HG02840 (cell line): ENCODE results near the gene CTNND2.

Experiments
- ATAC-seq: cut with Tn5 transposase; IDR thresholded peaks from one replicate; pipeline ENCODE4 v1.9.1; 2021; ENCODE audit warnings: mild to moderate bottlenecking, moderate library complexity, moderate number of reproducible peaks; ENCODE audit not compliant: unreplicated experiment, low FRiP score

The CTNND2 gene

DNA sequence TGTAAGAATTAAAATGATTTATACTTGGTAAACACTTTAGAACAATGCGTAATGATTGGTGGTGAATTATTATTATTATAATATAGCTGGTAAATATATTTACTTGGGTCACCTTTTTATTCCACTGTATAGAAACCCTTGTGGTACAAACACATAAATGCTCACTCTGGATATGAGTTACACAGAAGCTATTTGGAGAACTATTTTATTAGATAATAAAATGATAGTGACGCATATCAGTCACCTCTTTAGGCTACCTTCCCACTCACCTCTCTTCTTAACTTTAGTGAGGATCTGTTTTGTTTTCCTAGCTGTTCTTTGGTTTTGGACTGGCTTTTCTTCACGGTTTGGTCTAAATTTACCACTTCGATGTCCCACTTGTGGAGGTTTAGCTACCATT lies 605.4 kb downstream of the CTNND2 start:
- no peak for ATAC-seq

DNA sequence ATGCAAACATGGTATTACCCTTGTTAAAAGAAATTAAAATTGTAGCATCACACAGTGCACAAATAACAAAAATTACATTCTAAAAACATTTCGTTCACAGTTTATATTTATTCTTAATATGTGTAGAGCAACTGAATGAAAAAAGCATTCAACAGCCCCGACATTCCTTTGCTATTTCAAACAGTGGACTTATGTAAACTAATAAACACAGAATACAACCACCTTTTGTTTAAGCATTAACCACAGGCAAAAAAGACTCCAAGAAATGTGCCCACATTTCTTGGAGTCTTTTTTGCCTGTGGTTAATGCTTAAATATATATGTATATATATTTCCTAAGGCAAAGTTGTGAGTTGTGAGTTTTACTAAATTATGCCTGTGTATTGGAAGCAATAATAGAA lies 610.7 kb downstream of the CTNND2 start:
- no peak for ATAC-seq

DNA sequence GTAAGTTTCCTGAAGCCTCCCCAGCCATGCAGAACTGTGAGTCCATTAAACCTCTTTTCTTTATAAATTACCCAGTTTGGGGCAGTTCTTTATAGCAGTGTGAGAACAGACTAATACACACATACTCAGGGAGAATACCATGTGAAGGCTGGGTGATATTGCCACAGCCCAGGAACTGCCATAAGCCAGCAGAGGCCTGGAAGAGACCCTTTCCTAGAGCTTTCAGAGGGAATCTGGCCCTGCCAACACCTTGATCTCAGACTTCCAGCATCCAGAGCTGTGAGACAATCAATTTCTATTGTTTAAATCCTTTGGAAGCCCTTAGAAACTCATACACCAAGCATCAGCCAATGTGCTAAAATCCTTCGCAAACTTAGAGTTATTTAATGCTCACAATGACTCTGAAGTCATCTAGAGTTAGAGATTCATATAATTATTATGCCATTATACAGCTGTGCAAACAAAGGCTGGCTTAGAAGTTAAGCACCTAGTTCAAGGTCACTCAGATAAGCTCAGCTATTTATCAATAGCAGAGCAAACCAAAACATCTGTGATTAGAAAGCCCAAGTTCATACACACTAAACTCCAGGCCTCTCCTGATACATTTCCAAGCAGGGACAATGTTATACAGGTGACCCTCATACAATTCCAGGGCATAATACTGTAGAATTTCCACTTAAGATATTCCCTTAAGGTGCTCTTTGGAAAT lies 611.4 kb downstream of the CTNND2 start:
- no peak for ATAC-seq

DNA sequence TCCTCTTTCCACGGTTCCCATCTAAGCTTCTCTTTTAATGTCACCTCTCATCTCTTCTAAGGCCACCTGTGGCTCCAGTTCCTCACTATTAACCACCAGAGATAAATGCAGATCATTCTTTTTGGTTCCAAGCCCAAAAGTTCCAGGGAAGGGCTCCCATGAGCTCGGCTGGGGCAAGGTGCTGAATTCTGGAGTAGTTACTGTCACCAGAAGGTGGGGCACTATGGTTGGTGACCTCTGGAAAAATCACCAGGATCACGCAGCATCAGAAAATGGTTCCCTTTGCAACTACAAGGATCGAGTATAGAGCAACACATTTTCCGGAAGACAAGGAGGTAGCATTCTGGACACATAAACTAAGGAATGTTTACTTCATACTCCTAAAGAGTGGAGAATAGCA lies 614.5 kb downstream of the CTNND2 start:
- no peak for ATAC-seq

DNA sequence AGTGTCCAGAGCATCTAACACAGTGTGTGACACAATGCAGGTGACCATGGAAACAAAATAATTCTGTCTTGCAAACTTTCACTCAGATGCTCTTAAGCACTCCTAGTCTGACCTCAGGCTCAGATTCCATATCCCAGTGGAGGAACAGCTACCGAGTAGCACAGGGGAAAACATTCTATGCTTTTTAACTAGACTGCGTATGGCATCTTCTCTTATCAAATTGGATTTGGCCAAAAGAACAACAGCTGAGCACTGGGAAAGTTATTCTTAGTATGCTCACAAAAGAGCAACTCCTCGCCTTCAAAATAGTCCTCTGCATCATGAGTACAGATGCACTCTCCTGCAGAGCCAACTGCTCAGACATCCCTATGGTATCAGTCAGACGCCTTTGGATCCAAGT lies 615.0 kb downstream of the CTNND2 start:
- no peak for ATAC-seq

DNA sequence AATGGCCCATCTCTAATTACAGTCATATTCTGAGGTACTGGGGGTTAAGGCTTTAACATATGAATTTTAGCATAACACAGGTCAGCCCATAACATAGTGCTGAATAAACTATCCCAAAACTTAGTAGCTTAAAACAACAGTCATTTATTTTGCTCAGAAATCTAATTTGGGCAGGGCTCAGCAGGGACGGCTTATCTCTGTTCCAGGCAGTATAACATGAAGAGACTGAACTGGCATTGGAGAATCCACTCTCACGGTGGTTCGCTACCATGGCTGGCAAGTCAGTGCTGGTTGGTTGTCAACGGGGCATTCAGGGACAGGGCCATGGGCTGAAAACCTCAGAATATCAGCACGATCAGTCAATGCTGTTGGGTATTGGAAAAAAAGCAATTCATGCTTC lies 622.4 kb downstream of the CTNND2 start:
- ATAC-seq = no peak

DNA sequence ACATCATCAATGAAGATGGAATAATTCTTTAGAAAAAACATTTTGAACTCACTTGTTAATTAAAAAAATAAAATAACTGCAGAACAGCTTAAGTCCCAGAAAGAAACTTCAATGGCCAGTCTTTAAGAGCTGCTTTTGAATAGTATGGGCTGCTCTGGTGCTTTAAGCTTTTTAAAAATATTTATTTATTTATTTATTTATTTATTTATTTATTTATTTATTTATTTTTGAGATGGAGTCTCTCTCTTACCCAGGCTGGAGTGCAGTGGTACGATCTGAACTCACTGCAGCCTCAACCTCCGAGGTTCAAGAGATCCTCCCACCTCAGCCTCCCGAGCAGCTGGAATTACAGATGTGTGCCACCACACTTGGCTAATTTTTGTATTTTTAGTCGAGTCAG lies 626.9 kb downstream of the CTNND2 start:
- ATAC-seq = no peak

DNA sequence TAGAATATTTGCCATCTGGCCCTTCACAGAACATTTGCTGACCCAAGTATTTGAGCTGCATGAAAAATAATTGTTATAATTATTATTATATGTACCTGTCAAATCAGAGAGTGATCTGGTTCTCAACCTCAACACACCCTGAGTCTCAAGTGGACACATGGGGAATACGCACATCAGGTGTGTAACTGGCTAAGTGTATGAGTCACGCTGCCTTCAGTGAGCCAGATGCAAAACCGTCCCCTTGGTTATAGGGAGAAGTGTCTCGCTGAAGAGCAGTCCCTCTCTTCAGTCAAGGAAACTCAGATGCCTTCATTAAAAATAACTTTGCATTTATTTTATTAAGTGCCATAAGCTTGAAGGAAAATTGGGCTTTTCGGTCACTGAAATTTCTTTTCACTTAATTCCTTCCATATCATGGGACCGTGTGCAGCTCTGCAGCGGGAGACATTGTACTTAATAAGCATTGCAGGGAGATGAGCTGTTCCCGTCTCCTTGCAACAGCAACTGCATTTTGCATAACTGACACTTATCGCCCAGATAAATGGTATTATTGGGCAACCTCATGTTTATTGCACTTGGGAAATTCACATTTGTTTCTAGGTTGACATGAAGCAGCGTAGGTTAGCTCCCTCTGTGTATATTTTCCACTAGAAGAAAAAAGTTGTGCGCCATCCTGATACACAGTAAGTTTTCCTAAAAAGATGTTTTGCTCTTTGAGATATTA lies 630.9 kb downstream of the CTNND2 start:
- ATAC-seq = no peak

DNA sequence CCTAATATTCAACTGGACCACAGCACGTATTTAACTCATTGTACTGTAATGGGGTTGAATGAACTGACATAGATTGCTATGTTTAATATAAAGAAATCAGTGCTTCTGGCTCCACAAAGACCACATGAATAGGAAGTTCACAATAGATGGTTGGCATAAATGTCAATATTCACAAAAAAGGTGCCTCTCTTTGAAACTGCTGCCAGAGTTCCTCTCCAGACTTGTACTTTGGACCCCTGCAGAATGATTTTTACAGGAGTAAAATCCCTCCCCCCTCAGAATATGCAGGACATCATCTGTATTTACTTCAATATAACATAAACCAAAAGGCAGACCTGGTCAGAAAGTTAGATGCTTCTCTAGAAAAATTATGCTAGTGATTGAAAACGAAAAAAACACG lies 634.7 kb downstream of the CTNND2 start:
- ATAC-seq = no peak

DNA sequence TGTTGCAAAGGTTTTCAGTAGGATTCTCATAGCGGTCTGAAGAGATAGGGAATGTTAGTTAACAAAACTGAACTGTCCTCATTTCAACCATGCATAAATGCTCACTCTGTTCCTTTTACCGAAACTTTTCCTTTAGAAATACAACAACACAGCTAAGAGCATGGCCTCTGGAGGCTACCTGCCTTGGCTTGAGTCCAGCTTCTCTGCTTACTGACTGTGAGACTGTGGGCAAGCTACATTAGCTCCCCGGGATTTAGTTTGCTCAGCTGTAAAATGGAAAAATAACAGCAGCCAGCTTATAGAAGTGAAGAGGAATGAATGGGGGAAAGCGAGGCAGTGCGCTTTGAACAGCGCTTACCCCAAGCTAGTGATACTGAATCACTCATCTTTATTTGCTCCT lies 635.4 kb downstream of the CTNND2 start:
- ATAC-seq = no peak

DNA sequence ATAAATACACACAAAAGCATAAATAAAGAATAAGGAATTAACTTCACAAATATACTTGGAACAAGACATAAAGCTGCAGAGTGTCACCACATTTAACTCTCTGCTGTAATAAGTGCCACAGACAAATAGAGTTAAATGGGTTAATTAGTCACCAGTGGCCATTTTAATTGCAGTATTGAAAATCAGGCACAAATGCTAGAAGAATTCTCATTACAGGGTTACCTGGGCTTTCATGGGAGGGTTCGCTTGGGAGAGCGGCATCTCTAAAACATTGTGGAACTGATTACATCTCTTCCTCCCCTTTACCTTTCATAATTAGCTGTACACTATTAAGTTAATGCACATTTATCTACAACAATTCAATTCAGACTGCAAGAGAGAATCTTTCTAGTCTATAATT lies 637.9 kb downstream of the CTNND2 start:
- no peak for ATAC-seq

DNA sequence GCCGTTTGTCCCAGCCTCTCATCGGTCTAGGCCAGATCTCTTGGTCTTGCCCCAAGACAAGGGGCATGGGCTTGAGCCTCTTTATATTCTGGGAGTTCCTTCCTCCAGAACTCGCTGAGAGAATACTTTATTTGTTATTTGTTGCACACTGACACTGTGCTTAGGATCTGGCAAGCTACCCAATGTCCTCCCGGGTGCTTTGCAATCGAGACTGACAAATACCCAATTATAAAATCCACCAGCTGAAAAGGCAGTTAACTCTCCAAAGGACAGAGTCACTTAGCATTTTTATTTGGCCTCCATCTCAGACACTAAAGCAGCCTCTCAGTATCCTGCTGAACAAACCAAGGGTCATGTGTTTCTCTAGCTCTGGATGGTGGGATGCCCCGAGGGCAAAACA lies 643.0 kb downstream of the CTNND2 start:
- no peak for ATAC-seq

DNA sequence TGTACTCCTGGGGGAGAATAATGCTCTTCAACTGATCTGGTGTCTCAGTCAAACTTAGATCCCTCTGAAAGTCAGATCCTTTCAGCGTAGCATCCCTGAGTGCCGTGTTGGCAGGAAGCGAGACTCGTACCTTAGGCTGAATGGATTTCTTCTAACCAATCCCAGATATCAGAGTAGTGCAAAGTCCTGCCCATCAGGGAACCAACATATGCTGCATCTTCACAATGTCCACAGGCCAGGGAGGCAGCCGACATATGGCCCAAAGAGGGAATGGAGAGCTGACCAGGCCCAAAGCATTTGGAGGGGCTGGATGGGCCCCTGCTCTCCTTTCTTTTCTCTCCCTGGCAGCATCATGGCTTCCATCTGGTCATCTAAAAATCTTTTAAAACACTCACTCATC lies 646.2 kb downstream of the CTNND2 start:
- no peak for ATAC-seq

DNA sequence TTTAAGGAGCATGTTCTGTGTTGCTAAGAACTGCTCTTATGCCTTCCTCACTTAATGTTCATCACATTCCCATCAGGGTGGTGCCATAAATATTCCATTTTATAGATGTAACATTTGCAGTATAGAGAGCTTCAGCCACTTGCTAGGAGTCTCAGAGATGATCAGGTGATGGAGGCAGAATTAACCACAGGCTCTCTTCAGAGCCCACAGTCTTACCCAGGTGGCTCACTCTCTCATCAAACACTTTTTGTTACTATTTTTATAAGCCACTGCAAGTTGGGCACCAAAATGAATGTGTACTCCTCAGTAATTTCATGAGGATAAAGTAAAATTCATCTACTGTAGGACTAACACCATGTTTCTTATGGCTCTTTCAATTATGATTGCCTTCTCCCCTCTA lies 651.7 kb downstream of the CTNND2 start:
- no peak for ATAC-seq

DNA sequence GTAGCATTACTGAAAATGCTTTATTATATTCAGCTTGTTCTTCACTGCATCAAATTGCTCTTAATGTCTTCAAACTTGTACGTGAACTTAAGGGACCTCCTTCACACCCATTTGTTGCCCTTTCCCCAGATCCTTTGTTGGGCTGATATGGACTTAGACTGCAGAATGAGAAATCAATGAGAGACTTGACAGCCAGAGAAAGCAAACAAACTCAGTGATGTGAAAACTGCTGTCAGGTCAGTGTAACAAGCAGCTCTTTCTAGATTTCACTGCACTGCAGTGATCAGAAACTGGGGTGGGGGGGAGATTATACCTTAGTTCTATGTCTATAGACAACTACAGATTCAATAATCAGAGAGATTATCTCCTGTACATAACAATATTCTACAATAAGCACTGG lies 652.2 kb downstream of the CTNND2 start:
- no peak for ATAC-seq

DNA sequence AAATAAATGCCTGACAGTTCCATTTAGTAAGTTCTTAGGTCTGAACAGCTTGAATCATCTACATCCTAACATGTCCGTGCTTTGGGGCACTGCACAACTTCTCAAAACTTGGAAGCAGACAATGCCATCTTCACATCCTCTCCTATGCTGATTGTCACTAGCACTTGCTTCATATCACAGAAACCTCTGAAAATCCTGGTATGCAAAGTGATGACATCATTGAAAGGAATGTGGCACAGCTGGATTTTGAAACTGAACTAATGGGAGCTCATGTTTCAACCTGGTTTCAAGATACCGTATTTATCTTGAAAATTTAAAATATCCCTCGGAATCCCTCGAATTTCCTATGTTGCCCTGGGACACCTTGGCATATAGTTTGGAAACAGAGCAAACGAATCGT lies 653.0 kb downstream of the CTNND2 start:
- ATAC-seq = no peak

DNA sequence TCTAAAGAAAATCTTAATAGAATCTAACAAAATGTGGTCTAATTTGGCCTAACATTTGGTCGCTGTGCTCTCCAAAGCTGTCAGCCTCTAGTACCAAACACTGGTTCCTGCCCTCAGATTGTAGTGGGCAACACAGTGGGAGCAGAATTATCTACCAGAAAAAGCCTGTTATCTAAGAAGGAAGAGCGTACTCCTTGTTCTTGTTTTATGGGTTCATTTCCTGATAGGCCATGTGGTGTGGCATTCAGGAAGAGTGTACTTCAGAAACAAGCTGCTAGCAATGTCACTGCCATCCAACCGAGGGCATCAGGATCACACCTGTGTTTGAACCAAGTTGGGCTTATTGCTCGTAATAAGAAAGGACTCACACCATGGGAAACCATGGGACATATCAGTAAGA lies 655.3 kb downstream of the CTNND2 start:
- no peak for ATAC-seq

DNA sequence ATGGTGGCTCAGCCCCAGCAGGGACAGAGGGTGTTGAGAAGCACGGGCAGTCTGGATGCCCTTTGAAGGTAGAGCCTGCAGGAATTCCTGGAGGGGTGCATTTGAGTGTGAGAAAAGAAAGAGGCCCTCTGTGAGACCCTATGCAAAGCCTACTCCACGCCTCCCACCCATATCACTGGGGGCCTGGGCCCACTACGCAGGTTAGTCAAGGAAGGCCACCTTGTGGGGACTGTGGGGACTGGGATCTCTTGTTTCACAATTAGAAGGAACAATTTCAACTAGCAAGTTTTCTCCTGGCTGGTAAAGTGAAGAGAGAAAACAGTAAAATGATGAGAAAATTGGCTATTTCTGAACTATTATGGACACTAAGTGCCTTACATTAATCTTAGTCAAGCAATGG lies 657.0 kb downstream of the CTNND2 start:
- ATAC-seq = no peak

DNA sequence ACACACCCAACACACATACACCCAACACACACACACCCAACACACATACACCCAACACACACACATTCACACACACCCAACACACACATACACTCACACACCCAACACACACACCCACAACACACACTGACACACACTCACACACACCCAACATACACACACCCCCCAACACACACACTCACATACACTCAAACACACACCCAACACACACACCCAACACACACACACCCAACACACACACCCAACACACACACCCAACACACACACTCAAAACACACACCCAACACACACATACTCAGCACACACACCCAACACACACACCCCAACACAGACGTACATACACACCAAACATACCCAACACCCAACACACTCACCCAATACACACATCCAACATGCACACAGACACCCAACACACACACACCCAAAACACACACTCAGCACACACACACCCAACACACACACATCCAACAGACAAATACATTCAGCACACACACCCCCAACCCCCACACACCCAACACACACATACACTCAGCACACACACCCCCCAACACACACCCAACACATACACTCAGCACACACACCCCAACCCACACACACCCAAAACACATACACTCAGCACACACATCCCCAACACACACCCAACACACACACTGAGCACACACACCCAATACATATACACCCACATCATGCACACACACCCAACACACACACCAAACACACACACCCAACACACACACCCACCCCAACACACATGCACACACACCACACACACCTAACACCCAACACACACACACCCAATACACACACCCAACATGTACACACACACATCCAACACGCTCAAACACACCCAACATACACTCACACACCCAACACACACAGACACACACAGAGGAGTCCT lies 663.7 kb downstream of the CTNND2 start:
- ATAC-seq = no peak

DNA sequence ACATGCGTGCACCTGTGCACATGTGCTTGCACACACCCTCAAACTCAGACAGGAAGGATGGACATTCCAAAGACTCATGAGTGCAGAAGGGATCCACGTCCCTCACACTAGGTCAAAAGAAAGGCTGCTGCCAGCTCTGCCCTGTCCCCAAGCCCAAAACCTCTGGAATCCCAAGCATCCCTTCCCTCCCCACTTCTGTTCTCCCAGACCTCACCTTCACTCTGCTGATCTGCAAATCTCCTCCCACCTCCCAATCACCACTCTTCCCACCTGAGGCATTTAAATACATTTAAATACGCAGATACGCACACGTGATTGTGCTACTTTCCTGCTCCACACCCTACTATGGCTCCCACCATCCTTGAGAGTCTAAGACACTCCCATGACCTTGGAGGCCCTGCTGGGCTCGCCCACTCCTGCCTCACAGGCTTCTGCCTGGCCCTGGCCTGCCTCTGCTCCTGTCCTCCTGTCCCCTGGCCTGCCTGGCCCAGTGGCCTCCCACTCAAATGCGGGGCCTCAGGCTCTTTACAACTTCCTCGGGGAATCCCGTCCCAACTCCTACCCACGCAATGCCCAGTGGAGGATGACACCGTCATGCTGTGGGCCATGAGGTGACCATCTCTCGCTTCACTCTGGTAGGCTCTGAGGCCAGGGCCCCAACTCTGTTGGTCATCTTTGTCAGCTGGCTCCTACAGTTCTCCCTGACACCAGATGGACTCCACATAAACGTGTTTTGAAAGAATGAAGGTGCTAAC lies 664.8 kb downstream of the CTNND2 start:
- ATAC-seq = no peak

DNA sequence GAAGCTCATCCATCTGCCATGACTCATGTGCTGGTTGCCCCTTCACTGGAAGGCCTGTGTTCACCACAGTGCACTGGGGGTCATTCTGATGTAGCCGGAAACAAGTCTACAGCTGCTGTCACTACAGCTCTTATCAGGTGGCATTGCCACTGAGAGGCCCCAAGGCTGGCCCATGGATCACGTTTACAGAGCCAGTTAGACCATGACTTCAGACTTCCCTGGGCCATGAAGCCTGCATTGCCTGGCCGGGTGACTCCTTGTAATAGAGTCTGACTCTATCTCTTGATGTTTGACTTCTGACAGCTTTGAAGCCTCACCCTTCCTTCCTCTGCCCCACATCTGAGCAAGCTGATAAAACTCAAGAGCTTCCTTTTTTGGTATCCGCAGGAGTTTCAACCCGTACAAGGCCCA lies 669.7 kb downstream of the CTNND2 start:
- no peak for ATAC-seq
